GM12878 (cell line): ENCODE results near the gene RFWD3. TPM values are rescaled to one million over a fixed set of nuclear protein-coding genes. Genes with fewer than 3 reads are reported as not detected.
A peak's percentile ranks its signal among the peaks of the same experiment; 100 is the strongest.

Experiments used
- ATAC-seq: fragments of 200-7000 bp; cut with Tn5 transposase; 3 replicates; pipeline ENCODE4 v1.9.1; 2020; ENCODE audit warnings: mild to moderate bottlenecking, moderate library complexity
- BruUV-seq: library from RNA; stranded (reverse); fragments of 400-500 nt; replicated peaks from 2 replicates; lab custom pipeline; 2021; lab: Mats Ljungman, UMichigan
- CTCF ChIA-PET: fragments of 300-600 bp; sonication (Branson Sonifier 250); formaldehyde crosslinking; extraction: SDS; loops from one replicate; lab custom pipeline; 2021; ENCODE audit warnings: inconsistent platforms; lab: Yijun Ruan, JAX
- POLR2A ChIA-PET: fragments of 350-600 bp; formaldehyde crosslinking; extraction: SDS; loops from one replicate; lab custom pipeline; 2021; ENCODE audit warnings: inconsistent platforms; lab: Charles Lee
- RAD21 ChIA-PET: fragments of 300-600 bp; sonication (Branson Sonifier 250); formaldehyde crosslinking; loops from one replicate; lab custom pipeline; 2023; ENCODE audit warnings: antibody characterized with exemption; ENCODE audit not compliant: unreplicated experiment; lab: Charles Lee
- SMC1A ChIA-PET: fragments of 300-600 bp; sonication (Branson Sonifier 250); formaldehyde crosslinking; loops from one replicate; lab custom pipeline; 2023; ENCODE audit not compliant: unreplicated experiment, uncharacterized antibody; lab: Charles Lee
- DNase-seq: peaks from one replicate; pipeline ENCODE4 v3.0.0-alpha.2; 2011; ENCODE audit warnings: low read depth, low spot score
- FAIRE-seq: peaks from 3 replicates; lab custom pipeline; 2011; peaks lifted over from hg19 to GRCh38; lab: Jason Lieb, UNC
- H2AFZ ChIP-seq: 2 replicates; pipeline ENCODE4 v1.6.0; 2011; ENCODE audit warnings: low read depth, low read length, control low read depth; ENCODE audit not compliant: control insufficient read depth
- H3K27ac ChIP-seq: 2 replicates; pipeline ENCODE4 v1.5.1; 2011; ENCODE audit warnings: control low read depth; ENCODE audit not compliant: control insufficient read depth, insufficient read depth
- H3K27me3 ChIP-seq, 2 experiments: replicated peaks in 1 of 2; 2 replicates each; pipeline versions ENCODE4 v1.6.0 to v1.6.1; 2011; ENCODE audit warnings: low read length in 1 of 2; ENCODE audit not compliant: control insufficient read depth in 2 of 2, insufficient read depth in 2 of 2
- H3K36me3 ChIP-seq, 2 experiments: 2 replicates each; pipeline ENCODE4 v1.5.1; 2011; ENCODE audit warnings: low read length in 1 of 2; ENCODE audit not compliant: control insufficient read depth in 2 of 2, insufficient read depth in 2 of 2
- H3K4me1 ChIP-seq: 2 replicates; pipeline ENCODE4 v1.6.1; 2011; ENCODE audit warnings: mild to moderate bottlenecking, low read length, moderate library complexity, mixed read lengths; ENCODE audit not compliant: control insufficient read depth, insufficient read depth
- H3K4me2 ChIP-seq: 2 replicates; pipeline ENCODE4 v1.6.0; 2011; ENCODE audit warnings: control low read depth; ENCODE audit not compliant: control insufficient read depth, insufficient read depth
- H3K4me3 ChIP-seq: fragments of 200-600 bp; sonication (generic); 2 replicates; pipeline ENCODE4 v1.5.1; 2016
- H3K79me2 ChIP-seq: 2 replicates; pipeline ENCODE4 v1.6.0; 2011; ENCODE audit warnings: low read length; ENCODE audit not compliant: control insufficient read depth, insufficient read depth
- H3K9ac ChIP-seq: 2 replicates; pipeline ENCODE4 v1.8.0; 2011; ENCODE audit warnings: low read length, control low read depth, mixed read lengths; ENCODE audit not compliant: control insufficient read depth, insufficient read depth
- H3K9me3 ChIP-seq: replicated peaks from 3 replicates; pipeline ENCODE4 v1.5.1; 2011; ENCODE audit warnings: mild to moderate bottlenecking, low read length; ENCODE audit not compliant: control insufficient read depth, insufficient read depth
- H4K20me1 ChIP-seq: 2 replicates; pipeline ENCODE4 v1.6.0; 2011; ENCODE audit not compliant: control insufficient read depth, insufficient read depth
- BACH1 ChIP-seq: fragments of 450-650 bp; IDR thresholded peaks from 2 replicates; pipeline ENCODE4 v1.6.1; 2017; ENCODE audit warnings: mild to moderate bottlenecking, borderline replicate concordance
- BRCA1 ChIP-seq: IDR thresholded peaks from 2 replicates; pipeline ENCODE4 v1.6.1; 2011; ENCODE audit warnings: low read depth, low read length, improper control_type of control experiment
- CHD1 ChIP-seq: IDR thresholded peaks from 2 replicates; pipeline ENCODE4 v1.6.1; 2012; ENCODE audit warnings: low read depth, low read length, improper control_type of control experiment
- FOXK2 ChIP-seq: fragments of 450-650 bp; IDR thresholded peaks from 2 replicates; pipeline ENCODE4 v1.6.1; 2017; ENCODE audit warnings: mild to moderate bottlenecking, moderate library complexity
- GABPA ChIP-seq: IDR thresholded peaks from 2 replicates; pipeline ENCODE4 v1.6.1; 2014; ENCODE audit warnings: antibody characterized with exemption, low read depth, mild to moderate bottlenecking, inconsistent platforms
- HDAC6 ChIP-seq: fragments of 200-600 bp; sonication (generic); IDR thresholded peaks from one replicate; pipeline ENCODE4 v1.8.0; 2017; ENCODE audit warnings: antibody characterized with exemption; ENCODE audit not compliant: unreplicated experiment
- KDM1A ChIP-seq: fragments of 200-600 bp; sonication (generic); IDR thresholded peaks from 2 replicates; pipeline ENCODE4 v1.6.1; 2016; ENCODE audit warnings: borderline replicate concordance
- MEF2A ChIP-seq: IDR thresholded peaks from 2 replicates; pipeline ENCODE4 v1.6.1; 2011; ENCODE audit warnings: low read depth, mild to moderate bottlenecking, low read length, moderate library complexity; ENCODE audit not compliant: insufficient read depth
- PAX5 ChIP-seq: IDR thresholded peaks from 2 replicates; pipeline ENCODE4 v1.6.1; 2011; ENCODE audit warnings: low read depth, low read length, borderline replicate concordance
- POLR2A ChIP-seq: IDR thresholded peaks from 2 replicates; pipeline ENCODE4 v1.6.1; 2011; ENCODE audit warnings: low read depth, mild to moderate bottlenecking, low read length
- POLR2AphosphoS2 ChIP-seq: IDR thresholded peaks from 2 replicates; pipeline ENCODE4 v1.6.1; 2011; ENCODE audit warnings: low read depth, mild to moderate bottlenecking, low read length, improper control_type of control experiment, moderate library complexity
- POU2F2 ChIP-seq: IDR thresholded peaks from 3 replicates; pipeline ENCODE4 v1.6.1; 2011; ENCODE audit warnings: low read depth, mild to moderate bottlenecking, low read length, borderline replicate concordance
- RUNX3 ChIP-seq: IDR thresholded peaks from 2 replicates; pipeline ENCODE4 v1.6.1; 2012; ENCODE audit warnings: low read length, inconsistent platforms
- SIN3A ChIP-seq: IDR thresholded peaks from 2 replicates; pipeline ENCODE4 v1.6.1; 2012; ENCODE audit warnings: low read depth, low read length, improper control_type of control experiment
- SUZ12 ChIP-seq: fragments of 200-600 bp; sonication (generic); IDR thresholded peaks from one replicate; pipeline ENCODE4 v1.6.1; 2018; ENCODE audit warnings: antibody characterized with exemption, mild to moderate bottlenecking; ENCODE audit not compliant: unreplicated experiment
- TCF3 ChIP-seq: IDR thresholded peaks from 2 replicates; pipeline ENCODE4 v1.6.1; 2012; ENCODE audit warnings: low read depth, mild to moderate bottlenecking, low read length, borderline replicate concordance; ENCODE audit not compliant: insufficient read depth
- YBX1 ChIP-seq: fragments of 450-650 bp; IDR thresholded peaks from 2 replicates; pipeline ENCODE4 v1.6.1; 2016; ENCODE audit warnings: antibody characterized with exemption
- WGBS: methylation state at CpG from one replicate; pipeline ENCODE4 v1.1.6; 2016; ENCODE audit warnings: low lambda C conversion rate; ENCODE audit not compliant: insufficient replicate concordance, insufficient coverage; ENCODE audit errors: missing lambda C conversion rate; 5-methylcytosine and 5-hydroxymethylcytosine counted together
- in situ Hi-C: fragments of 300-500 bp; cut with MboI; formaldehyde crosslinking; loops from 9 replicates; pipeline ENCODE4 v1.14.3; 2018; ENCODE audit warnings: mixed read lengths
- intact Hi-C: fragments of 100-400 bp; cut with micrococcal nuclease; formaldehyde crosslinking; loops from one replicate; pipeline ENCODE4 v1.14.2; 2022; ENCODE audit not compliant: unreplicated experiment
- polyA plus RNA-seq, 11 experiments: library from polyadenylated mRNA; depleted of rRNA in 4 of 11; unstranded in 6 of 11; stranded (reverse) in 5 of 11; fragments of >200 nt; fragmentation: Nextera tagmentation in 4 of 11; fragmentation: Illumina TruSeq in 1 of 11; extraction: Ambion mirVana in 4 of 11; extraction: Trizol in 1 of 11; gene quantifications; 1 replicate in 1 of 11; 2 replicates in 10 of 11; pipeline versions ENCODE4 v1.2.1 to v1.2.3, GENCODE V29; 2011 to 2016; ENCODE audit warnings: inconsistent platforms in 2 of 11, missing spikeins in 2 of 11, low read depth in 1 of 11
- total RNA-seq, 4 experiments: library from RNA; depleted of rRNA in 3 of 4; stranded (reverse); fragments of >200 nt in 3 of 4; fragmentation: Illumina TruSeq in 1 of 4; extraction: Trizol in 1 of 4; gene quantifications; 2 replicates each; pipeline versions ENCODE4 v1.2.1 to v1.2.3, GENCODE V29; 2013 to 2021
- TF ChIP-seq, protein P1 (sequence below): fragments of 450-650 bp; conservative IDR thresholded peaks from 2 replicates; pipeline ENCODE4 v1.6.1; 2017; ENCODE audit warnings: mild to moderate bottlenecking, moderate library complexity
- TF ChIP-seq, protein P2 (sequence below): IDR thresholded peaks from 2 replicates; pipeline ENCODE4 v1.6.1; 2012; ENCODE audit warnings: low read depth, low read length, improper control_type of control experiment
- TF ChIP-seq, protein P3 (sequence below): fragments of 450-650 bp; IDR thresholded peaks from 2 replicates; pipeline ENCODE4 v1.6.1; 2017; ENCODE audit warnings: low read depth, mild to moderate bottlenecking, moderate library complexity

RFWD3 gene
- total and polyA plus RNA-seq, 10 of the 15 experiments (the other 5 are each of a cell fraction or from before 2014, with no cell fraction given) = 10.7 to 78.5 (median 51.2) TPM

DNA sequence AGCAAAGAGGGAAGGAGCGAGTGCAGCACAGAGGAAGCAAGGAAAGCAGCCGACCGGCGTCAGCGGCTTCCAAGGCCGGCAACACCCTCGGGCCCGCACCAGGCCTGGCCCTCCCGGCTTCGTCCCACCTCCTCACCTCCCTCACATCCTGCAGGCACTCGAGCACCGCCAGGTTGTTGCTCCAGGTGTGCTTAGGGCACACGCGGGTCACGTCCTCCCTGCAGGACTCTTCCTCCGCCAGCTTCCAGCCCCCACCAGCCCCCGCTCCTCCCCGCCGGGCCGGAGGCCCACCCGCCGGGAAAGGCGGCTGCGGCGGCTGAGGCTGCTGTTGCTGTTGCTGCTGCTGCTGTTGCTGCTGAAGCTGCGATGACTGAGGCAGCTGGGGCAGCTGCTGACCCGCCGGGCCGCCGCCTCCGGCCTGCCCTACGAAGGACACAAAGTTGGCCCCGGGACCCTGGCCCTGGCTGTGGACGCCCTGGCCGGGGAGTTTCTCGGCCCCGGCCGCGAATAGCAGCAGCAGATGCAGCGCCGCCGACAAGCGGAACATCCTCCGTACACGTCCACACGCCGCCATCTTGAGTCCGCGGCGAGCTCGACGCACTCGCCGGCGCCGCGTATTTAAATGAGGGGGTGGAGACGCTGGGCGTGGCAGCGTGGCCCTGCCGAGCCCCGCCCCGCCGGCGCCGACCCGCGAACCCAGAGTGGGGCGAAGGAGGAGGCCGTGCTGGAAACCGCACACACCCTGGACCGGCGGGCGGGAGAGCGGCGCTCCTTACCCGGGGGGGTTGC is 60.0 kb downstream of the RFWD3 start, which contains the start of gene GLG1:
GLG1 (minus strand) TSS at position 594 of the 789 bp plus-strand sequence; CDS start at position 574, 20 bp downstream.
- in situ Hi-C loops (no loop called here), intact Hi-C loops (loop anchor here (10.0 kb wide), 1 partner anchor 112 kb away; no protein-coding TSS in a partner anchor)
- Histone ChIP-seq H3K4me2 (peak within 1 kb of the TSS; percentile 98), H3K4me1 (peaks cover 2% of the 10 kb centered on the region; the same call in 1 of the 2 replicates), H3K9ac (peak within 1 kb of the TSS; percentile 94), H4K20me1 (no peaks in the 10 kb centered on the region; the same call in 1 of the 2 replicates), H3K36me3 (no peaks in the 10 kb centered on the region), H2AFZ (peak within 1 kb of the TSS; percentile 99), H3K79me2 (peaks cover 49% of the 10 kb centered on the region), H3K4me3 (peak within 1 kb of the TSS; percentile 93), H3K27me3 (no peaks in the 10 kb centered on the region), H3K9me3 (no peaks in the 10 kb centered on the region), H3K27ac (peak within 1 kb of the TSS; percentile 83)
- no TSS peak for BruUV-seq
- WGBS = 1% methylated on average over 61 of the region's 77 CpGs
- ChIA-PET CTCF (interaction anchor here (1.0 to 2.1 kb wide), 6 partner anchors 16 to 309 kb away, joined by 3 to 6 read pairs (median 4); no protein-coding TSS in a partner anchor), SMC1A (interaction anchor here (0.6 to 2.9 kb wide), 6 partner anchors 16 to 877 kb away, joined by 3 to 21 read pairs (median 4); no protein-coding TSS in a partner anchor), RAD21 (interaction anchor here (0.7 to 1.2 kb wide), 5 partner anchors 17 to 93 kb away, joined by 3 to 4 read pairs (median 3); no protein-coding TSS in a partner anchor), POLR2A (interaction anchor here (0.6 to 2.2 kb wide), 14 partner anchors 9 to 380 kb away, joined by 3 to 8 read pairs (median 4); no protein-coding TSS in a partner anchor)
- ATAC-seq (peak; percentile 95), FAIRE-seq (no peak), DNase-seq (peak; percentile 51)
- TF ChIP-seq BRCA1 (no peak), POLR2AphosphoS2 (peak; percentile 88; the same call in 1 of the 2 replicates), BACH1 (peak; percentile 73), SIN3A (peak; percentile 47), POLR2A (peak; percentile 99), KDM1A (no peak), CHD1 (no peak), YBX1 (no peak), HDAC6 (peak; percentile 80), GABPA (no peak), PAX5 (no peak), FOXK2 (peak; percentile 55; the same call in 1 of the 2 replicates), MEF2A (no peak), POU2F2 (peak; percentile 96), TCF3 (peak; percentile 65; the same call in 1 of the 2 replicates), SUZ12 (no peak), RUNX3 (peak; percentile 65)
- TF ChIP-seq, protein P1, sequence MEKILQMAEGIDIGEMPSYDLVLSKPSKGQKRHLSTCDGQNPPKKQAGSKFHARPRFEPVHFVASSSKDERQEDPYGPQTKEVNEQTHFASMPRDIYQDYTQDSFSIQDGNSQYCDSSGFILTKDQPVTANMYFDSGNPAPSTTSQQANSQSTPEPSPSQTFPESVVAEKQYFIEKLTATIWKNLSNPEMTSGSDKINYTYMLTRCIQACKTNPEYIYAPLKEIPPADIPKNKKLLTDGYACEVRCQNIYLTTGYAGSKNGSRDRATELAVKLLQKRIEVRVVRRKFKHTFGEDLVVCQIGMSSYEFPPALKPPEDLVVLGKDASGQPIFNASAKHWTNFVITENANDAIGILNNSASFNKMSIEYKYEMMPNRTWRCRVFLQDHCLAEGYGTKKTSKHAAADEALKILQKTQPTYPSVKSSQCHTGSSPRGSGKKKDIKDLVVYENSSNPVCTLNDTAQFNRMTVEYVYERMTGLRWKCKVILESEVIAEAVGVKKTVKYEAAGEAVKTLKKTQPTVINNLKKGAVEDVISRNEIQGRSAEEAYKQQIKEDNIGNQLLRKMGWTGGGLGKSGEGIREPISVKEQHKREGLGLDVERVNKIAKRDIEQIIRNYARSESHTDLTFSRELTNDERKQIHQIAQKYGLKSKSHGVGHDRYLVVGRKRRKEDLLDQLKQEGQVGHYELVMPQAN = peak; percentile 82
- TF ChIP-seq, protein P2, sequence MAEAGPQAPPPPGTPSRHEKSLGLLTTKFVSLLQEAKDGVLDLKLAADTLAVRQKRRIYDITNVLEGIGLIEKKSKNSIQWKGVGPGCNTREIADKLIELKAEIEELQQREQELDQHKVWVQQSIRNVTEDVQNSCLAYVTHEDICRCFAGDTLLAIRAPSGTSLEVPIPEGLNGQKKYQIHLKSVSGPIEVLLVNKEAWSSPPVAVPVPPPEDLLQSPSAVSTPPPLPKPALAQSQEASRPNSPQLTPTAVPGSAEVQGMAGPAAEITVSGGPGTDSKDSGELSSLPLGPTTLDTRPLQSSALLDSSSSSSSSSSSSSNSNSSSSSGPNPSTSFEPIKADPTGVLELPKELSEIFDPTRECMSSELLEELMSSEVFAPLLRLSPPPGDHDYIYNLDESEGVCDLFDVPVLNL = peak; percentile 58; the same call in 1 of the 2 replicates
- TF ChIP-seq, protein P3, sequence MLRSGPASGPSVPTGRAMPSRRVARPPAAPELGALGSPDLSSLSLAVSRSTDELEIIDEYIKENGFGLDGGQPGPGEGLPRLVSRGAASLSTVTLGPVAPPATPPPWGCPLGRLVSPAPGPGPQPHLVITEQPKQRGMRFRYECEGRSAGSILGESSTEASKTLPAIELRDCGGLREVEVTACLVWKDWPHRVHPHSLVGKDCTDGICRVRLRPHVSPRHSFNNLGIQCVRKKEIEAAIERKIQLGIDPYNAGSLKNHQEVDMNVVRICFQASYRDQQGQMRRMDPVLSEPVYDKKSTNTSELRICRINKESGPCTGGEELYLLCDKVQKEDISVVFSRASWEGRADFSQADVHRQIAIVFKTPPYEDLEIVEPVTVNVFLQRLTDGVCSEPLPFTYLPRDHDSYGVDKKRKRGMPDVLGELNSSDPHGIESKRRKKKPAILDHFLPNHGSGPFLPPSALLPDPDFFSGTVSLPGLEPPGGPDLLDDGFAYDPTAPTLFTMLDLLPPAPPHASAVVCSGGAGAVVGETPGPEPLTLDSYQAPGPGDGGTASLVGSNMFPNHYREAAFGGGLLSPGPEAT = peak; percentile 56; the same call in 1 of the 2 replicates
